Measurements from ENCODE around the gene MAPK1.

DNA sequence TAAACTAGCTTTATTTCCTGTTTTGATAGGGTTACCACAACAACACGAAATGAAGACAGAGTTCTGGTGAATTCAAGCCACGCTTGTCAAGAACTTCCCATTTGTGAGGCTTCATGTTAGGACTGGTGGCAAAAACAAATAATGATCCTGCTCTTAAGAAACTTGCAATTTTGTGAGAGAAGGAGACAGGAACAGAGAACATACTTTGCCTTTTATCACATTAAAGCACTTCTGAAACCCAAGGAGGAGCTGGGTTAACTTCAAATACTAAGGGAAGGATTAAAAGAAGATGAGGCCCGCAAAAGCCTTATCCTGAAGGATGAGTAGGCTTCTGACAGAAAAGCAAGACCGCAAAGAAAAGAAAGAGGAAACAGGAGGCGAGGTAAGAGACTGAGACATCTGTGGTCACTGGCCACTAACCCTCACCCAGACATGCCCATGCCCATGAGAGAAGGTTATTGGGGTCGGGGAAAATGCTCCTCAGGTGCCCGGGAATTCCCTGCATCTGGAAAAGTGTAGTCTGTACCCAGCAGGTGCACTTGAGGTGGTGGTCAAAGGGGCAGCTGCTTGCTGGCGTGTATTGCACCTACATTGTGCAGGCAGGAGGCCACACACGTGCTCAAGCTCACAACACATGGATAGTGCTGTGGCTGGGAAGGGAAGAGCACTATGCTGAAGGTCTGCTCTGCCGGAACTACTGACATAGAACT lies 50.5 kb downstream of the MAPK1 start:
- TF ChIP-seq CTCF (IDR thresholded peaks at IDR 0.05; ENCODE audit: insufficient read depth, low read depth, low read length) = no peak
- no peak for TF ChIP-seq EZH2 (IDR thresholded peaks at IDR 0.05; ENCODE audit: insufficient read depth, low read length)
